ENCODE measurements around the gene SLC8B1. TPM values are rescaled to one million over a fixed set of nuclear protein-coding genes. Genes with fewer than 3 reads are reported as not detected.
A peak's percentile ranks its signal among the peaks of the same experiment; 100 is the strongest.

SLC8B1 gene
- total RNA-seq, 2 donors from 2014 or later, result 19.9 to 28.3 TPM

GRCh38 chr12:113345318-113345717 is 10.4 kb upstream of the SLC8B1 start:
- no peak overlapping the region for H3K27ac Mint-ChIP-seq
- H3K4me1 Mint-ChIP-seq (ENCODE audit: low read depth in 2 of 2), result no peaks in the 10 kb centered on the region
- no peak for ATAC-seq
- no peak overlapping the region for H3K4me3 Mint-ChIP-seq
- no peaks in the 10 kb centered on the region for H3K36me3 Mint-ChIP-seq
- DNase-seq (ENCODE audit: low spot score), result no peak
- no peaks in the 10 kb centered on the region for H3K9me3 Mint-ChIP-seq
- peaks cover 7 to 9% of the 10 kb centered on the region in 2 donors for H3K27me3 Mint-ChIP-seq

- ATAC-seq (peak in 1 of 2 donors; percentile 31), DNase-seq (ENCODE audit: low spot score) (no peak)
- no peak overlapping the region for H3K4me3 Mint-ChIP-seq
Measured at GRCh38 chr12:113341535-113341934, 6.6 kb upstream of the SLC8B1 start.

GRCh38 chr12:113340061-113340460 is 5.2 kb upstream of the SLC8B1 start:
- H3K27ac Mint-ChIP-seq, result peak overlapping the region in 1 of 2 donors; percentile 41
- DNase-seq (ENCODE audit: low spot score) (no peak), ATAC-seq (no peak)
- no peaks in the 10 kb centered on the region for H3K36me3 Mint-ChIP-seq
- H3K4me1 Mint-ChIP-seq (ENCODE audit: low read depth in 2 of 2), result no peaks in the 10 kb centered on the region
- H3K27me3 Mint-ChIP-seq, result peaks cover 0 to 2% of the 10 kb centered on the region in 2 donors
- no peak overlapping the region for H3K4me3 Mint-ChIP-seq
- H3K9me3 Mint-ChIP-seq, result no peaks in the 10 kb centered on the region

More at GRCh38 chr12:113341535-113341934, 6.6 kb upstream of the SLC8B1 start:
- Mint-ChIP-seq H3K36me3 (no peaks in the 10 kb centered on the region), H3K9me3 (no peaks in the 10 kb centered on the region), H3K4me1 (ENCODE audit: low read depth in 2 of 2) (no peaks in the 10 kb centered on the region), H3K27me3 (peaks cover 0 to 2% of the 10 kb centered on the region in 2 donors), H3K27ac (no peak overlapping the region)

- ATAC-seq (no peak), DNase-seq (ENCODE audit: low spot score) (no peak)
- Mint-ChIP-seq H3K27ac (peak overlapping the region in 1 of 2 donors; percentile 41), H3K4me1 (ENCODE audit: low read depth in 2 of 2) (peaks cover 2 to 3% of the 10 kb centered on the region in 2 donors), H3K4me3 (no peak overlapping the region), H3K9me3 (no peaks in the 10 kb centered on the region), H3K27me3 (peaks cover 0 to 2% of the 10 kb centered on the region in 2 donors), H3K36me3 (no peaks in the 10 kb centered on the region)
Measured at GRCh38 chr12:113339540-113339939, 4.6 kb upstream of the SLC8B1 start.

- ATAC-seq, result peak; percentile 1
- Mint-ChIP-seq H3K9me3 (no peaks in the 10 kb centered on the region), H3K27ac (peak overlapping the region; percentile 15 to 53), H3K4me1 (ENCODE audit: low read depth in 2 of 2) (peaks cover 17 to 19% of the 10 kb centered on the region in 2 donors), H3K27me3 (peaks cover 0 to 2% of the 10 kb centered on the region in 2 donors), H3K4me3 (peak overlapping the region; percentile 93), H3K36me3 (peaks cover 9% of the 10 kb centered on the region)
- DNase-seq (ENCODE audit: low spot score), result no peak
Measured at GRCh38 chr12:113333877-113334785, 778 bp downstream of the SLC8B1 start.

- no peak for ATAC-seq
- H3K27ac Mint-ChIP-seq, result no peak overlapping the region
- peaks cover 0 to 2% of the 10 kb centered on the region in 2 donors for H3K27me3 Mint-ChIP-seq
Measured at GRCh38 chr12:113333418-113333750, 1.5 kb downstream of the SLC8B1 start.

GRCh38 chr12:113332688-113333417 is 2.1 kb downstream of the SLC8B1 start:
- peaks cover 19% of the 10 kb centered on the region in 2 donors for H3K4me1 Mint-ChIP-seq (ENCODE audit: low read depth in 2 of 2)
- peaks cover 9% of the 10 kb centered on the region for H3K36me3 Mint-ChIP-seq
- no peaks in the 10 kb centered on the region for H3K9me3 Mint-ChIP-seq
- H3K27ac Mint-ChIP-seq, result no peak overlapping the region
- H3K4me3 Mint-ChIP-seq, result no peak overlapping the region
- no peak for ATAC-seq
- H3K27me3 Mint-ChIP-seq, result peaks cover 0 to 2% of the 10 kb centered on the region in 2 donors
- no peak for DNase-seq (ENCODE audit: low spot score)

More at GRCh38 chr12:113333418-113333750, 1.5 kb downstream of the SLC8B1 start:
- H3K4me1 Mint-ChIP-seq (ENCODE audit: low read depth in 2 of 2), result peaks cover 17 to 19% of the 10 kb centered on the region in 2 donors
- no peaks in the 10 kb centered on the region for H3K9me3 Mint-ChIP-seq
- peaks cover 9% of the 10 kb centered on the region for H3K36me3 Mint-ChIP-seq
- DNase-seq (ENCODE audit: low spot score), result no peak
- no peak overlapping the region for H3K4me3 Mint-ChIP-seq

GRCh38 chr12:113330505-113330904 is 4.4 kb downstream of the SLC8B1 start:
- DNase-seq (ENCODE audit: low spot score), result no peak
- Mint-ChIP-seq H3K9me3 (no peaks in the 10 kb centered on the region), H3K4me3 (no peak overlapping the region), H3K27me3 (no peaks in the 10 kb centered on the region), H3K4me1 (ENCODE audit: low read depth in 2 of 2) (peaks cover 19% of the 10 kb centered on the region in 2 donors), H3K36me3 (peaks cover 9% of the 10 kb centered on the region), H3K27ac (no peak overlapping the region)
- no peak for ATAC-seq

- no peak for DNase-seq (ENCODE audit: low spot score)
- Mint-ChIP-seq H3K27me3 (no peaks in the 10 kb centered on the region), H3K27ac (peak overlapping the region in 1 of 2 donors; percentile 30), H3K4me1 (ENCODE audit: low read depth in 2 of 2) (peaks cover 19% of the 10 kb centered on the region in 2 donors), H3K9me3 (no peaks in the 10 kb centered on the region), H3K36me3 (peaks cover 9% of the 10 kb centered on the region), H3K4me3 (no peak overlapping the region)
- no peak for ATAC-seq
Measured at GRCh38 chr12:113329791-113330417, 5.0 kb downstream of the SLC8B1 start.

- no peaks in the 10 kb centered on the region for H3K27me3 Mint-ChIP-seq
- DNase-seq (ENCODE audit: low spot score) (no peak), ATAC-seq (no peak)
- H3K36me3 Mint-ChIP-seq, result peaks cover 9% of the 10 kb centered on the region
- H3K4me3 Mint-ChIP-seq, result no peak overlapping the region
- peaks cover 12 to 14% of the 10 kb centered on the region in 2 donors for H3K4me1 Mint-ChIP-seq (ENCODE audit: low read depth in 2 of 2)
- H3K27ac Mint-ChIP-seq, result peak overlapping the region in 1 of 2 donors; percentile 30
- no peaks in the 10 kb centered on the region for H3K9me3 Mint-ChIP-seq
Measured at GRCh38 chr12:113329022-113329790, 5.7 kb downstream of the SLC8B1 start.

- no peaks in the 10 kb centered on the region for H3K27me3 Mint-ChIP-seq
- no peak for DNase-seq (ENCODE audit: low spot score)
- H3K36me3 Mint-ChIP-seq, result peaks cover 9% of the 10 kb centered on the region
- ATAC-seq, result no peak
- no peaks in the 10 kb centered on the region for H3K9me3 Mint-ChIP-seq
- peaks cover 7 to 10% of the 10 kb centered on the region in 2 donors for H3K4me1 Mint-ChIP-seq (ENCODE audit: low read depth in 2 of 2)
- no peak overlapping the region for H3K27ac Mint-ChIP-seq
- H3K4me3 Mint-ChIP-seq, result no peak overlapping the region
Measured at GRCh38 chr12:113328368-113328889, 6.5 kb downstream of the SLC8B1 start.

- peaks cover 4 to 13% of the 10 kb centered on the region in 2 donors for H3K4me1 Mint-ChIP-seq (ENCODE audit: low read depth in 2 of 2)
- H3K9me3 Mint-ChIP-seq, result no peaks in the 10 kb centered on the region
- H3K27me3 Mint-ChIP-seq, result no peaks in the 10 kb centered on the region
- no peak overlapping the region for H3K4me3 Mint-ChIP-seq
- DNase-seq (ENCODE audit: low spot score), result no peak
- no peak overlapping the region for H3K27ac Mint-ChIP-seq
- peaks cover 4% of the 10 kb centered on the region for H3K36me3 Mint-ChIP-seq
- ATAC-seq, result no peak
Measured at GRCh38 chr12:113326775-113327395, 8.0 kb downstream of the SLC8B1 start.

Data from natural killer cell treated with Interleukin-12 subunit alpha and Interleukin-12 subunit beta and Interleukin-15 and Interleukin-18, amount 100 ng/mL, for 72 hours (primary cell).